Lower lobe of right lung (tissue), 2 donors: ENCODE results near the gene RAD51B. TPM values are rescaled to one million over a fixed set of nuclear protein-coding genes. Genes with fewer than 3 reads are reported as not detected.

Experiments used
- ATAC-seq, 2 donors: fragments of 200-7000 bp; cut with Tn5 transposase; one replicate each; pipeline ENCODE4 v1.9.1; 2020 to 2022; ENCODE audit warnings: mild to moderate bottlenecking in 2 of 2, moderate library complexity in 2 of 2
- DNase-seq: peaks from one replicate; pipeline ENCODE4 v3.0.0-alpha.2; 2020
- H3K27ac ChIP-seq: fragments of 200-600 bp; one replicate; pipeline ENCODE4 v1.8.0; 2022
- H3K27me3 ChIP-seq: fragments of 200-600 bp; one replicate; pipeline ENCODE4 v1.8.0; 2022; ENCODE audit warnings: low read depth
- H3K36me3 ChIP-seq: fragments of 200-600 bp; one replicate; pipeline ENCODE4 v1.8.0; 2022; ENCODE audit warnings: mild to moderate bottlenecking
- H3K4me1 ChIP-seq: fragments of 200-600 bp; one replicate; pipeline ENCODE4 v1.8.0; 2022
- H3K4me3 ChIP-seq: fragments of 200-600 bp; one replicate; pipeline ENCODE4 v1.8.0; 2022; ENCODE audit warnings: mild to moderate bottlenecking
- H3K9me3 ChIP-seq: fragments of 200-600 bp; one replicate; pipeline ENCODE4 v1.8.0; 2022
- intact Hi-C: fragments of 100-400 bp; cut with DNase I; formaldehyde crosslinking; loops from one replicate; pipeline ENCODE4 v1.11.0; 2022
- total RNA-seq: library from RNA; stranded (reverse); fragmentation: NEBNext Ultra II Directional; extraction: Animal tissue kit (Norgen Biotek cat#: 25700); gene quantifications from one replicate; pipeline ENCODE4 v1.2.1, GENCODE V29; 2021
- TF ChIP-seq, protein P1 (sequence below): fragments of 200-600 bp; IDR thresholded peaks from one replicate; pipeline ENCODE4 v1.8.0; 2022; ENCODE audit warnings: antibody characterized with exemption, mild to moderate bottlenecking
- donor health status: DM: no; HTN: yes; CAD: no; lungs with severe emphysema.

The RAD51B gene
- total RNA-seq, 1 donor from 2014 or later, result 22.2 TPM

- TF ChIP-seq, protein P1, sequence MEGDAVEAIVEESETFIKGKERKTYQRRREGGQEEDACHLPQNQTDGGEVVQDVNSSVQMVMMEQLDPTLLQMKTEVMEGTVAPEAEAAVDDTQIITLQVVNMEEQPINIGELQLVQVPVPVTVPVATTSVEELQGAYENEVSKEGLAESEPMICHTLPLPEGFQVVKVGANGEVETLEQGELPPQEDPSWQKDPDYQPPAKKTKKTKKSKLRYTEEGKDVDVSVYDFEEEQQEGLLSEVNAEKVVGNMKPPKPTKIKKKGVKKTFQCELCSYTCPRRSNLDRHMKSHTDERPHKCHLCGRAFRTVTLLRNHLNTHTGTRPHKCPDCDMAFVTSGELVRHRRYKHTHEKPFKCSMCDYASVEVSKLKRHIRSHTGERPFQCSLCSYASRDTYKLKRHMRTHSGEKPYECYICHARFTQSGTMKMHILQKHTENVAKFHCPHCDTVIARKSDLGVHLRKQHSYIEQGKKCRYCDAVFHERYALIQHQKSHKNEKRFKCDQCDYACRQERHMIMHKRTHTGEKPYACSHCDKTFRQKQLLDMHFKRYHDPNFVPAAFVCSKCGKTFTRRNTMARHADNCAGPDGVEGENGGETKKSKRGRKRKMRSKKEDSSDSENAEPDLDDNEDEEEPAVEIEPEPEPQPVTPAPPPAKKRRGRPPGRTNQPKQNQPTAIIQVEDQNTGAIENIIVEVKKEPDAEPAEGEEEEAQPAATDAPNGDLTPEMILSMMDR, result no peak
- H3K4me3 ChIP-seq, result no peak overlapping the region
- ATAC-seq (peak; percentile 56 to 81), DNase-seq (peak; percentile 71)
- no peaks in the 10 kb centered on the region for H3K36me3 ChIP-seq
- H3K27ac ChIP-seq, result no peak overlapping the region
- H3K4me1 ChIP-seq, result peaks cover 47% of the 10 kb centered on the region
- H3K9me3 ChIP-seq, result no peaks in the 10 kb centered on the region
- intact Hi-C loops, result no loop called here
- H3K27me3 ChIP-seq, result no peaks in the 10 kb centered on the region
Observed at GRCh38 chr14:68757618-68758081, 938.1 kb downstream of the RAD51B start.

GRCh38 chr14:68758301-68758700, 938.7 kb downstream of the RAD51B start:
- Histone ChIP-seq H3K36me3 (no peaks in the 10 kb centered on the region), H3K4me3 (no peak overlapping the region), H3K4me1 (peaks cover 53% of the 10 kb centered on the region), H3K27me3 (no peaks in the 10 kb centered on the region), H3K27ac (no peak overlapping the region), H3K9me3 (no peaks in the 10 kb centered on the region)
- DNase-seq, result no peak
- TF ChIP-seq, protein P1, result no peak
- no peak for ATAC-seq
- intact Hi-C loops, result no loop called here

- ATAC-seq (no peak), DNase-seq (no peak)
- no peak overlapping the region for H3K27ac ChIP-seq
- H3K27me3 ChIP-seq, result no peaks in the 10 kb centered on the region
- H3K9me3 ChIP-seq, result no peaks in the 10 kb centered on the region
- TF ChIP-seq, protein P1, result no peak
- H3K36me3 ChIP-seq, result no peaks in the 10 kb centered on the region
- no peak overlapping the region for H3K4me3 ChIP-seq
- intact Hi-C loops, result no loop called here
- H3K4me1 ChIP-seq, result peaks cover 54% of the 10 kb centered on the region
Observed at GRCh38 chr14:68759017-68759560, 939.5 kb downstream of the RAD51B start.

GRCh38 chr14:68759937-68760336, 940.4 kb downstream of the RAD51B start:
- intact Hi-C loops, result no loop called here
- DNase-seq (no peak), ATAC-seq (no peak)
- no peaks in the 10 kb centered on the region for H3K36me3 ChIP-seq
- no peak overlapping the region for H3K27ac ChIP-seq
- peaks cover 54% of the 10 kb centered on the region for H3K4me1 ChIP-seq
- no peaks in the 10 kb centered on the region for H3K27me3 ChIP-seq
- no peaks in the 10 kb centered on the region for H3K9me3 ChIP-seq
- TF ChIP-seq, protein P1, result no peak
- H3K4me3 ChIP-seq, result no peak overlapping the region

DNA sequence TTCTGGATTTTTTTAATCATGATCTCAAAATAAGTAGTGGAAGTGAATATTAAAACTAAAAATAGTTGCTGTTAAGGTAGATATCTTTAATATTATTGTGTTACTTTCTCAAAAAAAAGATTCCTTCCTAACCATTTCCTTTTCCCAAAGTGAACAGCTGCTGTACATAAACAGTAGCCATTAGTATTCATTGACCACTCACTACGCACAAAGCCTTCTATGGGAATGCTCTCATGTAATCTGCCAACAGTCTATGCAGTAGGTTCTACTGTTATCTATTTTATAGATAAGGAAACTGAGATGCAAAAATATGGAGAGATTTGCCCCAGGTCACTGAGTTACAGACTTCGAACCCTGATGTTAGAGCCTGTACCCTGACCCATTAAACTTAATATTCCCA, 941.2 kb downstream of the RAD51B start:
- ATAC-seq (no peak), DNase-seq (no peak)
- no peaks in the 10 kb centered on the region for H3K36me3 ChIP-seq
- H3K27ac ChIP-seq, result no peak overlapping the region
- TF ChIP-seq, protein P1, result no peak
- peaks cover 49% of the 10 kb centered on the region for H3K4me1 ChIP-seq
- intact Hi-C loops, result no loop called here
- H3K9me3 ChIP-seq, result no peaks in the 10 kb centered on the region
- H3K4me3 ChIP-seq, result no peak overlapping the region
- no peaks in the 10 kb centered on the region for H3K27me3 ChIP-seq
